ENCODE measurements around the gene CBX4.

CBX4 gene

GRCh38 chr17:79839356-79840268 is at the start of gene CBX4:
Gene CBX4, minus strand, starts transcription at chr17:79839440. Its CDS starts 189 bp downstream, at chr17:79839251.
- DNase-seq (ENCODE audit: low spot score), result peak; percentile 90

GRCh38 chr17:79888009-79888540 is 48.8 kb upstream of the CBX4 start:
- DNase-seq (ENCODE audit: low spot score), result no peak

DNA sequence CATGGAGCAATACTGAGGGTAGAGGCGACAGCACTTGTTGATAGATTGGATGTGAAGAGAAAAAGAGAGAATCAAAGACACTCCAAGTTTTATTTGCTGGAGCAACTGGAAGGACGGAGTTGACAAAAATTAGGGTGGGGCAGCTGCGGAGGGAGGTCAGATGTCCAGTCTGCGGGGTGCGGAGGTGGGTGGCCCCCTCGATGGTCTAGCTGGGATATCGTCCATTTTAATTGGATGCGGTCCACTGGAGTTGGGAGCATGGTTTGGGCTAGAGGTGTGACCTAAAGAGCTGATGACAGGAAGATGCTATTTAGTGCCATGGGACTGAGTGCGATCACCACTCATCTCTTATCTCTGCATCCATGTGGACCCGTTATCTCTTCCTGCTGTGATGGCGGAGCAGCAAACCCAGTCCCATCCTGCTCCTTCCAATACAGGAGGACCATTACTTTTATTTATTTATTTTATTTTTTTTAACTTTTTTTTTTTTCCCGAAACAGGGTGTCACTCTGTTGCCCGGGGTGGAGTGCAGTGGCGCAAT is 48.3 kb upstream of the CBX4 start:
- DNase-seq (ENCODE audit: low spot score), result no peak

GRCh38 chr17:79883202-79883601 is 44.0 kb upstream of the CBX4 start:
- no peak for DNase-seq (ENCODE audit: low spot score)

GRCh38 chr17:79878329-79878947 is 39.2 kb upstream of the CBX4 start:
- no peak for DNase-seq (ENCODE audit: low spot score)

DNA sequence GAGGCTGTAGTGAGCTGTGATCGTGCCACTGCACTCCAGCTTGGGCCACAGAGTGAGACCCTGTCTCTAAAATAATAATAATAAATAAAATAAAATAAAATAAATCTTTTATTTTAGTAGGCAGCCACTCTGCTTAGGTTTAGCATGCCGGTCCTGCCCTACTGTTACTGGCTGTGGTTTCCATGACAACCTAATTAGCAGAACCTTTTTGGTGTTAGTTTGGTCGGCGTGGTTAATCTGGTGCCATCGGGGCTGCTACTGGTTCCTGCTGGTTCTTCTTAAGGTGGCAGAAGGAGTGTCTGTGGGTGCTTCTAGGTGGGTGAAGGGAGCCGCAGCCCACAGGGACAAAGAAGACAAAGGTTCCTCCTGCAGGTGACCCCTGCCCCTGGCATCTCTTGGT is 37.8 kb upstream of the CBX4 start:
- DNase-seq (ENCODE audit: low spot score), result no peak

DNA sequence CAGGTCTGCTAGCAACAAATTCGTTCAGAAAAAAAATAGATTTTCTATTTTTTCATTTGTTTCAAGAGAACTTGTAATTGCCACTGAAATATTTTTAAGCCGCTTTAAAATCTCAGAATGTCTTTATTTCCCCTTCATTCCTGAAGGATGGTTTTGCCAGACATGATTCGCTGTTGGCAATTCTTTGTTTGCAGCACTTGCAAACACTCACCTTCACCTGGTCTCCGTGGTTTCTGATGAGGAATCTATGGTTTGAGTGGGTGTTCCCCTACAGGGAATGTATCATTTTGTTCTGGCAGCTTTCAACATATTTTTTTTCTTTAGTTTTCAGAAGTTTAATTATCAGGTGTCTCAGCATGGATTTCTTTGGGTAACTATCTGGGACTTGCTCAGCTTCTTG is 36.3 kb upstream of the CBX4 start:
- DNase-seq (ENCODE audit: low spot score), result no peak

DNA sequence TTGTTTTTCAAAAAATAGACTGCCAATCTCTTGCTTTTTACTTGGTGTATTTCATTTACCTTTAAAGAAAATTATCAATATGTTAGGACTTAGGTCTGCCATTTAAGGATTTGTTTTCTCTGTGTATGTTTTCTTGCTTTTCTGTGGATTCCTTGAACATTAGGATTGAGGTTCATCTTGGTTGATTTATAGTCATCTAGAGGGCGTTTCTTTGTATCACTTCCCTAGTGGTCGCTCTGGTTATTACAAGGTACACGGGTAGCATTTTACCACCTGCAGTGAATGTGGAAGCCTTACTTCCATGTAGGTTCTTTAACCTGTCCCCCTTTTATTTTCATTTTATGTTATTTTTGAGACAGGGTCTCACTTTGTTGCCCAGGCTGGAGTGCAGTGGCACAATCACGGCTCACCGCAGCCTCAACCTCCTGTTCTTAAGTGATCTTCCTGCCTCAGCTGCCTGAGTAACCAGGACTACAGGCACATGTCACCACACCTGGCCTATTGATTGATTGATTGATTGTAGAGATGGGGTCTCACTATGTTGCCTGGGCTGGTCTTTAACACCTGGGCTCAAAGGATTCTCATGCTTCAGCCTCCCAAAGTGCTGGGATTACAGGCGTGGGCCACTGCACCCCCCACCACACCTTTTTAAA is 35.2 kb upstream of the CBX4 start:
- peak; percentile 40 for DNase-seq (ENCODE audit: low spot score)

- DNase-seq (ENCODE audit: low spot score), result no peak
Measured at GRCh38 chr17:79873583-79873982, 34.3 kb upstream of the CBX4 start.

GRCh38 chr17:79872762-79873161 is 33.5 kb upstream of the CBX4 start:
- no peak for DNase-seq (ENCODE audit: low spot score)

- DNase-seq (ENCODE audit: low spot score), result no peak
Measured at GRCh38 chr17:79871131-79871530, 31.9 kb upstream of the CBX4 start.

DNA sequence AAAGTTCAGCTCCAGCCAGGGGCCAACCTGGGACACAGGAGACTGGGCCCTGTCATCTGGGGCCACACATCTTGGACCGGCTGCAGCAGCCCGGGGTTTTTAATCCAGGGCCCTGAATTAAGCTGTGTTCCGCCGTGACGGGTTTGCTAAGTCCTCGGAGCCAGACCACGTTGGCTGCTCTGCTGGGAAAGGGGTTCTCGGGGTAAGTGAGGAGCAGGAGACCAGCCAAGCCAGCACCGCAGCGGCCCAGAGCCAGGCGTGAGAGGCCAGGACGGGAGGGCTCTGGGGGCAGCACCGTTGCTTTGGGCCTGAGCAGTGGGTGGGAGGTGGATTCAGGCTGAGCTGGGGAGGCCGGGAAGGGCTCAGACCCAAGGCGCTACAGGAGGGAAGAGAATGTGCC is 31.3 kb upstream of the CBX4 start:
- DNase-seq (ENCODE audit: low spot score), result no peak

DNA sequence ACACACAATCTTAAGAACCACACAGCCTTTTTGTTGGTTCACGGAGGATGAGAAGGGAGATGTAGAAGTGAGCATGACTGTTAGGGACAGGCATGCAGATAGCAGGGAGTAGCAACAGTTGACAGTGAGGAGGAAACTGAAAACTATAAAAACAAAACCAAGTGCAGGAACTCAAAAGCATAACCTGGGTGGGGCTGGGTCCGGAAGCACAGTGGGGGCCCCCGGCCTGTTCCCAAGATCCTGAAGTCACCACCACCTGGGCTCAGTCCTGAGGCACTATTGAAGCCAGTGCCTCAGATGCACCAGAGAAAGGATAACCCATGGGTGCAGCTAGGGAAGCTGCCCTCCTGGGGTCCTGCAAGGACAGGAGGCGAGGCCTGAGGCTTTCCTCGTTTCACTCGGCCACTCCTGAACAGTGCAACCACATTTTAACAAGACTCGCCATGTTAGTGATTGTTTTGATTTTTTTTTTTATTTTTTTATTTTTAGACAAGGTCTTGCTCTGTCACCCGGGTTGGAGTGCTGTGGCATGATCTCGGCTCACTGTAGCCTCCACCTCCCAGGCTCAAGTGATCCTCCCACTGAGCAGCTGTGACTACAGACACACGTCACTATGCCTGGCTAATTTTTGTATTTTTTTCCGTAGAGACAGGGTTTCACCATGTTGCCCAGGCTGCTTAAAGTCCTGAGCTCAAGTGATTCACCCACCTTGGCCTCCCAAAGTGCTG is 27.7 kb upstream of the CBX4 start:
- DNase-seq (ENCODE audit: low spot score), result no peak

- no peak for DNase-seq (ENCODE audit: low spot score)
Measured at GRCh38 chr17:79865351-79866210, 26.3 kb upstream of the CBX4 start.

DNA sequence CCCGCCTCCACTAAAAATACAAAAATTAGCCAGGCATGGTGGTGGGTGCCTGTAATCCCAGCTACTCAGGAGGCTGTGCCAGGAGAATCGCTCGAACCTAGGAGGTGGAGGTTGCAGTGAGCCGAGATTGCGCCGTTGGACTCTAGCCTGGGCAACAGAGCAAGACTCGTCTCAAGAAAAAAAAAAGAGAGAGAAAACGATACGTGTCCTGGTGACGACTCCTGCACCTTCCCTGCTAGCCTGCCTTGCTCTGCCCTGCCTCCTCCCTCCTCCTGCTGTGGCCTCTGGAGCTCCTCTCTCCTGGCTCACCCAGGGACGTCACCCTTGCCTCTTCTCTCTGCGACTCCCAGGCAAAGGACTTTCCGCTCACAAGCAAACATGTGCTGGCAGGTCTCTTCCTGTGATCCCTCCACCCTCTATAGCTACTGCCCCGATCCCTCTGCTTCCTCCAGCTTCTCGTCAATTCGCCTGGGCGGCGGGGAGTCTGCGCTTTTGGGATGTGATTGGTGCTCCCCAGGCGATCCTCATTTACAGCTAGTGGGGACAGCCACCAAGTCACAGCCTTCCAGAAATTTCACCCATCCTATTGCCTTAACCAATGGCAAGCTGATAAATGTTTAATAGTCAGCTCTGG is 25.5 kb upstream of the CBX4 start:
- no peak for DNase-seq (ENCODE audit: low spot score)

GRCh38 chr17:79864147-79864546 is 24.9 kb upstream of the CBX4 start:
- DNase-seq (ENCODE audit: low spot score), result no peak

- no peak for DNase-seq (ENCODE audit: low spot score)
Measured at GRCh38 chr17:79862771-79863440, 23.7 kb upstream of the CBX4 start.

DNA sequence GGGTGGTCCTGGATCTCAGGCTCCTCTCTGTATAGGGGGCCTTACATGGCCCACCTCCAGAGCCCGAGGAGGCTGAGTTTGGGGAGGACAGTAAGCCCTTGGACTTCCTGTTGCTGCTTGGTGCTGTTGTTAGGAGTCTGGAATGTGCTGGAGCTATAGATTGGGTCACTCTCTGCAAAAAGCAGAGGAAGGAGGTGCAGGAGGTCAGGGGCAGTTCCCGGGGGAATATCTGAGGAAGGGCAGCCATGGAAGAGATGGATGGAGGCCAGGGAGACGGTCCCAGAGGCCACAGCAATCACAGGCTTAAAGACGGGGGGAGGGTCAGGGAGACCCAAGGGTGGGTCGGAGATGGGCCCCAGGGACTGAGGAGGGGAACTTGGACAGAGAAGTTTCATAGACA is 23.0 kb upstream of the CBX4 start:
- DNase-seq (ENCODE audit: low spot score), result no peak

- DNase-seq (ENCODE audit: low spot score), result no peak
Measured at GRCh38 chr17:79861413-79862216, 22.4 kb upstream of the CBX4 start.

Measured in activated CD4-positive, alpha-beta T cell treated with anti-CD3 and anti-CD28 coated beads, Interleukin-2, Interleukin-4, amounts not matched to agents 100 ng/mL and 50 ng/mL, durations not matched to agents 16 hours and 8 hours (primary cell).